Neural progenitor cell (in vitro differentiated cells): ENCODE measurements around the gene POLR1G.
"Not testable (repeated sequence)": the region's sequence is repeated elsewhere in the genome, so short reads cannot be mapped to it uniquely, and the experiment has no call there.

Source experiments
- CTCF ChIP-seq: fragments of 200-600 bp; sonication (generic); IDR thresholded peaks from 2 replicates; pipeline ENCODE4 v1.5.1; 2017; ENCODE audit warnings: antibody characterized with exemption, mild to moderate bottlenecking
- EZH2 ChIP-seq: fragments of 200-600 bp; sonication (generic); IDR thresholded peaks from 2 replicates; pipeline ENCODE4 v1.6.1; 2017; ENCODE audit warnings: antibody characterized with exemption, mild to moderate bottlenecking, moderate library complexity
- EZH2phosphoT487 ChIP-seq: fragments of 200-600 bp; sonication (generic); IDR thresholded peaks from 2 replicates; pipeline ENCODE4 v1.6.1; 2017; ENCODE audit warnings: antibody characterized with exemption

DNA sequence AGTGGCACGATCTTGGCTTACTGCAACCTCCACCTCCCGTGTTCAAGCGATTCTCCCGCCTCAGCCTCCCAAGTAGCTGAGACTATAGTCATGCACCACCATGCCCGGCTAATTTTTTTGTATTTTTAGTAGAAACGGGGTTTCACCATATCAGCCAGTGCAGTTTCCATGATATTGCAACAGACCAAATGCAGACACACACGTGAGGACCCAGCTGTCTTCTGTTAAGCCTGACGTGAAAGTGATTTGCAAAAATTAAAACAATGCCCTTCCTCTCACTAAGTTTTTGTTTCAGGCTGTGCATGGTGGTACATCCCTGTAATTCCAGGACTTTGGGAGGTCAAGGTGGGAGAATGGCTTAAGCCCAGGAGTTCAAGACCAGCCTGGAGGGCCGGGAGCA, 24.6 kb downstream of the POLR1G start:
- TF ChIP-seq CTCF, EZH2, EZH2phosphoT487: not testable (repeated sequence)
